HG03439 (cell line): Measurements from ENCODE around the gene PITPNC1.
"Not testable (repeated sequence)": the region's sequence is repeated elsewhere in the genome, so short reads cannot be mapped to it uniquely, and the experiment has no call there.

Experiments
- ATAC-seq: cut with Tn5 transposase; IDR thresholded peaks from one replicate; pipeline ENCODE4 v1.9.1; 2021; ENCODE audit warnings: mild to moderate bottlenecking, moderate library complexity; ENCODE audit not compliant: unreplicated experiment

Gene PITPNC1

DNA sequence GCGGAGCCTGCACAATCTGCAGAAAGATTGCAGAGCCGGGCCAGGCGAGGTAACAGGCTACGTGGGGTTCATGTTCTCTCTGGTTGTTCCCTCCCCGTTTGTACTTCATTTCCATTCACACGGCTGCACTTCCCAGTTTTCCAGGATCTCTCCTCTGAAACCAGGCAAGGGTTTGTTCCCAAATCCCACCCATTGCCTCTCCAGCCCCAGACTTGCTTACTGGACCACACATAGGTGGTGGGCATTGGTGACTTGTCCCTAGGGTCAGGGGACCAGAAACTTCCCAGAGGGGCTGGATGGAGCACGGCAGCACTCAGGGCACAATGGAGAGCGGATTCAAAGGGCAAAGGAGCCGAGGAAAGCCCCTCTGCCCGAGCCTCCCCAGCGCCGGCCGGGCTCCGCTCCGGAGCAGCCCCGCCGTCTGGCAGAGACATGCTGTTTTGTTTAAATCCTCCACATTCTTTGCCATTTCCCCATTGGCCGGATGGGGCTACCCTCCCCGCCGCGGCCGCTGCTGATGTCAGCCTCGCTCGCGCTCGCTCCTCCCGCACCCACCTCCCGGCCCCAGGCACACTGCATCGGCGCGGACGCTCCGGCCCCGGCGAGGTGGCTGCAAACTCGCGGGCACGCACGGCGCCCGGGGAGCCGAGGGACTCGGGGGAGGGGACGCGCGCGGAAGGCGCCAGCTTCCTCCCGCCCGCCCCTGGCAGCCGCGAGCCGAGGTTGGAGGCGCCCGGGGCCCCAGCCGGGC lies at the start of gene PITPNC1:
TSS of gene PITPNC1 (plus strand) at position 545 of the 751 bp plus-strand sequence.
- peak; percentile 51 for ATAC-seq

DNA sequence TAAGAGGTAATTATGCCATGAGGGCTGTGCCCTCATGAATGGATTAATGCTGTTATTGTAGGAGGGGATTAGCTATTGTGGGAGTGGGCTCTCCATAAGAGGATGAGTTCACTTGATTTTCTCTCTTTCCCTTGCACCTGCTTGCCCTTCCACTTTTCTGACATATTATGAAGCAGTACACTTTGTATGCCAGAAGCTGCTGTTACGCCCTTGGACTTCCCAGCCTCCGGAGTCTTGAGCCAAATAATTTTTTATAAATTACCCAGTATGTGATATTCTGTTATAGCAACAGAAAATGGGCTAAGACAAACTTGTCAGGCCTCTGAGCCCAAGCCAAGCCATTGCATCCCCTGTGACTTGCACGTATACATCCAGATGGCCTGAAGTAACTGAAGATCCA lies 49.1 kb upstream of the PITPNC1 start:
- ATAC-seq = no peak

GRCh38 chr17:67331381-67332161 lies 45.5 kb upstream of the PITPNC1 start:
- ATAC-seq = not testable (repeated sequence)

GRCh38 chr17:67332162-67332508 lies 44.9 kb upstream of the PITPNC1 start:
- ATAC-seq = not testable (repeated sequence)

DNA sequence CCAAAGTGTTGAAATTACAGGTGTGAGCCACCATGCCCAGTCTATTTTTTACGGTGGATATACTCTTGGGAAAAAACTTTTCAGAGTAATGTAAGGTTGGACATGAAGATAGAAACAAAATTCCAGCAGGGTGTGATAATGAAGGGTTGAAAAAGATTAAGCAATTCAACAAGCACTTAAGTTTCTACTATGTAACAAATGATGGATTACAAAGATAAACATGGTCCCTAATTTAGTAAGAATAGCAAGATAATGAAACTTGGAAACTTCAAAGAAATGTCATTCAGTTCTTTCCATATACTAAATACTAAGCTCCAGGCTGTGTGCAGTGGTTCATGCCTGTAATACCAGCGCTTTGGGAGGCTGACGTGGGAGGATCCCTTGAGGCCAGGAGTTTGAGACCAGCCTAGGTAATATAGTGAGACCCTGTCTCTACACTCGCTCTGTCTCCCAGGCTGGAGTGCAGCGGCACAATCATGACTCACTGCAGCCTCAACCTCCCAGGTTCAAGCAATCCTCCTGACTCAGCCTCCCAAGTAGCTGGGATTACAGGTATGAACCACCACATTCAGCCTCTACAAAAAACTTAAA lies 41.7 kb upstream of the PITPNC1 start:
- ATAC-seq = no peak

- ATAC-seq = no peak
Measured at GRCh38 chr17:67336859-67337258, 40.2 kb upstream of the PITPNC1 start.

- not testable (repeated sequence) for ATAC-seq
Measured at GRCh38 chr17:67338353-67338752, 38.7 kb upstream of the PITPNC1 start.

DNA sequence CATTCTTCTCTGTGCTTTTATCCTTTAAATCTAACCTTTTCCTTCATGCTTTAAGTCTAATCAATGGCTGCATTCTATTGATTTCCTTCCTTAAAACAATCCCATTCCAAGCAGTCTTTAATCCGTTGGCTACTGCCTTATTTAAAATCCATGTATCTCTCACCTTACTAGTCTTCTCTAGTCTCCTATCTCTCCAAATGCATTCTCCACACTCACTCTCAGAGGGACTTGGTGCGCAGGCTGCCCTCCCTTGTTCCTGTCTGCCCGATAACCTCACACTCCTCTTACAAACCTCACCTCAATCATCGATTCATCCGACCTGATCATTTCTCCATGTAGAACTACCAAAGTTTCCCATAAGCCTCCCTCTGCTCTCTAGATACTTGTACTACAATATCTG lies 33.8 kb upstream of the PITPNC1 start:
- ATAC-seq = no peak

DNA sequence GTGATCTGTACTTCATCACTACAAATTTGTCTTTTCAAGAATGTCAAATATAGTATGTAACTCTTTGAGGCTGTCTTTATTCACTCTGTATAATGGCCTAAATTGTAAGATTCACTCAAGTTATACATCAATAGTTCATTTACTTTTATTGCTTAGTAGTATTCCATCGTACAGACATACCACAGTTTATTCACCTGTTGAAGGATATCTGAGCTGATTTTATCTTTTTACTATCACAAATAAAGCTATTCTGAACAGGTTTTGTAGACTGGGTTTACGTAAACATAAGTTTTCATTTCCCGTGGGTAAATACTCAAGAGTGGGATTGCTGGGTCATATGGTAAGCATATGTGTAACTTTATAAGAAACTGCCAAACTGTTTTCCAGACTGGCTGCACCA lies 29.3 kb upstream of the PITPNC1 start:
- ATAC-seq = no peak

DNA sequence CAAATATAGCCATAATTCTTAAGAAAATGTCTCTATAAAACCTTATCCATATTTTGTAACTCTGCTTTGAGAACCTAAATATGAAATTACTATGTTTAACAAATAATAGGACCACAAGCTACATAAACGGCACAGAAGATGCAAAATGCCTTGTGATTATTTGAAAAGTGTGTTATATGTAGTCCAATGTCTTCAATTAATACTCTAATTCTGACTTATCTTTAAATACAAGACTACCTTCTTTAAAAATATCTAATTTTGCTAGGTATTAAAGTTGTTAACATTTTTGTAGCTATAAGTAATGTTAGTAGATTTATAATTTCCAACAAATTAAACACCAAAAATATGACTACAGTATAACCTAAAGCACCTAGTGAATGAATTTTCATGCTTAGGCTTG lies 27.7 kb upstream of the PITPNC1 start:
- no peak for ATAC-seq

DNA sequence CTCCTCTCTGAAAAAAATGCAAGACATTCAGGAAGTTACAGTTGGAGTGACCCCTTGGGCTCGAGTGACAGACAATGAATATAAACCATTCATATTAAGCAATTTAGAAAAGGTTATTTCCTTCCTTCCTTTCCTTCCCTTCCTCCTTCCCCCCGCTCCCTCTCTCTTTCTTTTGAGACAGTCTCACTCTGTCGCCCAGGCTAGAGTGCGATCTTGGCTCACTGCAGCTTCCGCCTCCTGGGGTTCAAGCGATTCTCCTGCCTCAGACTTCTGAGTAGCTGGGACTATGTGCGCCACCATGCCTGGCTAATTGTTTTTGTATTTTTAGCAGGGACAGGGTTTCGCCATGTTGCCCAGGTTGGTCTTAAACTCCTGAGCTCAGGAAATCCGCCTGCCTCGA lies 23.9 kb upstream of the PITPNC1 start:
- ATAC-seq = no peak

DNA sequence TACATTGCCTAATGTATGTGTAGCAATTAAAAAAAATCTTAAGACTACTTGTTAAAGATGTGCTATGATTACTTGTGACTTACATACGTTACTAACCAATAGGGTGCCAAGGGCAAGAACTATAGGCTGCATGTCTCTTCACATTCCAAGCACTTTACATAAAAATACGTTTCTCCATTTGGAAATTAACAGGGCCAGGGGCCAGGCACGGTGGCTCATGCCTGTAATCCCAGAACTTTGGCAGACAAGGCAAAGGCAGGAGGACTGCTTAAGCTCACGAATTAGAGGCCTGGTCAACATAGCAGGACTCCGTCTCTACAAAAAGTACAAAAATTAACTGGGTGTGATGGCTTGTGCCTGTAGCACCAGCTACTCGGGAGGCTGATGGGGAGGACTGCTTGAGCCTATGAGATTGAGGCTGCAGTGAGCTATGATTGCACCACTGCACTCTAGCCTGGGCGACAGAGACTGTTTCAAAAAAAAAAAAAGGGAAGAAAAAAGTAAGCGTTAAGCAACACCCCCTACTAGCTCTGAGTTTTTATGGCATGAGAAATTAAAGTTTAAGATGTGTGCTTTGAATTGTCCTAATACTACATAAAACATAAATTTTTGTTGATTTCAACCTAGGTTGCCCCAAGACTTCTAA lies 23.0 kb upstream of the PITPNC1 start:
- no peak for ATAC-seq

DNA sequence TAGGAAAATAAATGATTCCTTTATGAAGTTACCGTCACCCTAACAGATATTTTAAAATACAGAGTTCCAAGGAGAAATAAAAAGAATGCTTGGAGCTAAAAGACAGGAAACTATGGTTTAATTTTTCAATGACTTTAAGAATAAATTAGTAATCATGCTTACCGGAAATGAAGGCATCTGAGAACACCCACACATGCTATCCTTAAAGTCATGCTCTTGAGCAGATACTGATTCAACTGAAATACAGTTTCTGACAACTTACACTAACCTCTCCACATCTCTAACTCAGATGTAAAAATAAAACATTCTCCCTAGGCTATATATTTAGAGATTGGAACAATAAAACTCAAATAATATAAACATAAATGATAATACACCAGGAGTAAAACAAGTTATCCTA lies 18.5 kb upstream of the PITPNC1 start:
- ATAC-seq = no peak

DNA sequence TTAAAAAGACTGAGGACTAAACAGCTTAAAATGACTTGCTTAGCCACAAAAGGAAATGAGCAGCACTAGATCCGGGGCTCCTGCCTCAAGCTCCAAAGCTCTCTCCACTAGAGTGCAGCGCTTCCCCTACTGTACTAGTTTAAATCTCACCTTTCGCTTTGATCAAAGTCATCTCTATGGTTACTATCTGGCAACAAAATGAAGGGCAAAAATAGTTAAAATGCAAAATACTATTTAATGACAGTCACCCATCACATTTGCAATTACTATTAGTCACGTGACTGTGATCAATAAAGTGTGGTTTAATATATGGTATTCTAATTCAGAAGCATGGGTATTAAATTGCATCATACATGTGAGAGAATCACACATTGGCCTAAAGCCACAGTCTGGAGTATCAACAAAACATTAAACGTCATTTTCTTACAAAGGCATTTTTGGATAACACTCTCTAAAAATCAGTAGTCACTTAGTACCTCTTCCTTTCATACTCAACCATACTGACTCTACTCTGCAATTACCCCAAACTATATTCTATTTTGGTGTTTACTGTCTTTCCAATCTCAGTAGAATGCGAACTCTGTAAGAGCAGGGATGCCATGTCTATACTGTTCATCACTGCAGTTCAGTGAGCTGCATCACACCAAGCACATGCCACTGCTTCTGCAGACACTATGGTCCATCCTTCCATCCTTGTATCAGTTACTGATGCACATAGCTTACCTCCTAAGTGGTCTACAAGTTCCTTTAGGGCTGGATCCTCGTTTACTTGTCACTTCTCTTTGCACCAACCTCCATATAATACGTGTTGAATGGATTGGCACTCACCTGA lies 16.9 kb upstream of the PITPNC1 start:
- no peak for ATAC-seq

- no peak for ATAC-seq
Measured at GRCh38 chr17:67360880-67361279, 16.2 kb upstream of the PITPNC1 start.

DNA sequence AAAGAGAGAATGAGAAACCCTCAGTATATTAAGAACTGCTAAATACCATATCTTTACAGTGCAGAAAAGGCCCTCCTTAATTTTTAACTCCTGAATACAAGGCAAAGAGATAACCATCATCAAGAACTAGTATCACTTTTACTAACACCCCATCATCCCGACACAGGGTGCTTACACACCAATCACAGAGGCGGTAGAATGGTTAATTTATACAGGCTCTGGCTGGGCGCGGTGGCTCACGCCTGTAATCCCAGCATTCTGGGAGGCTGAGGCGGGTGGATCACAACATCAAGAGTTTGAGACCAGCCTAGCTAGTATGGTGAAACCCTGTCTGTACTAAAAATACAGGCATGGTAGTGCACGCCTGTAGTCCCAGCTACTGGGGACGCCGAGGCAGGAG lies 14.9 kb upstream of the PITPNC1 start:
- no peak for ATAC-seq

GRCh38 chr17:67364847-67365737 lies 12.0 kb upstream of the PITPNC1 start:
- ATAC-seq = no peak

DNA sequence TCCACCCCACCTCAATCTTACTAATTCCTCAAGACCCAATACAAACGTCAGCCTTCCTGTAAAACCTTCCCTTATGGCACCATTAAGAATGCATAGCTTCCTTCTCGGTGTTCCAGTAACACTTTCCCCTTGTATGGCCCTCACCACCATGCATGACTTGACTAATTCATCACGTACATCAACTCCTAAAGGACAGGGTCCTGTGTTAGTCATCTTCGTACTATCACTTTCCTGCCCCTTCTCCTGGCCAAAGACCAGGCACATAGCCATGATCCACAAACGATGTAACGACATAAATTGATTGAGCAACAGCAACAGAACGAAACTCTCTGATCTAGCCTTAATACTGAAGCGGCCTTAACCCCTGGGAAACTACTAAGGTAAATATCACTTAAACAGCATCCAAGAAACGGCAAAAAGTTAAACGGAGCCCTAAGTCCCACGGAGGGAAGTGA lies 11.3 kb upstream of the PITPNC1 start:
- ATAC-seq = peak; percentile 11
